Measurements from ENCODE around the gene IFT81.

- TF ChIP-seq TAF1 (IDR thresholded peaks at IDR 0.05; ENCODE audit: borderline replicate concordance, low read depth, low read length): no peak
- TF ChIP-seq POLR2A (IDR thresholded peaks at IDR 0.05; ENCODE audit: low read depth, low read length): no peak
- no peak for TF ChIP-seq POLR2AphosphoS5 (IDR thresholded peaks at IDR 0.05; ENCODE audit: low read depth, low read length)
Measured at GRCh38 chr12:110245369-110245772, 121.2 kb downstream of the IFT81 start.

Data from GM12892 (cell line).